K562 (cell line): Measurements from ENCODE around the gene COP1. TPM values are rescaled to one million over a fixed set of nuclear protein-coding genes. Genes with fewer than 3 reads are reported as not detected.

Source experiments
- ARID1B ChIP-seq: fragments of 450-650 bp; IDR thresholded peaks from 2 replicates; pipeline ENCODE4 v1.6.1; 2016; ENCODE audit warnings: antibody characterized with exemption, mild to moderate bottlenecking, inconsistent platforms
- CBX2 ChIP-seq: fragments of 200-600 bp; sonication (generic); IDR thresholded peaks from one replicate; pipeline ENCODE4 v1.6.1; 2012; ENCODE audit warnings: mild to moderate bottlenecking, low read length, inconsistent platforms; ENCODE audit not compliant: insufficient read depth, poor library complexity, severe bottlenecking
- ELF2 ChIP-seq: fragments of 250-450 bp; sonication (Bioruptor Pico); IDR thresholded peaks from 2 replicates; pipeline ENCODE4 v1.5.0; 2021; ENCODE audit warnings: mild to moderate bottlenecking
- IFI16 ChIP-seq: fragments of 250-450 bp; sonication (Bioruptor Pico); IDR thresholded peaks from 2 replicates; pipeline ENCODE4 v2.1.2; 2022; ENCODE audit warnings: mild to moderate bottlenecking, inconsistent platforms
- KAT7 ChIP-seq: sonication (generic); formaldehyde crosslinking; IDR thresholded peaks from 2 replicates; pipeline ENCODE4 v1.8.0; 2022; ENCODE audit warnings: missing genetic modification reagents, mild to moderate bottlenecking, borderline replicate concordance
- KLF13 ChIP-seq: fragments of 450-650 bp; IDR thresholded peaks from 2 replicates; pipeline ENCODE4 v1.6.1; 2016; ENCODE audit warnings: missing genetic modification characterization, low read depth, mild to moderate bottlenecking, missing compliant biosample characterization, moderate library complexity, borderline replicate concordance
- SAP30 ChIP-seq: fragments of 200-600 bp; sonication (generic); IDR thresholded peaks from 2 replicates; pipeline ENCODE4 v1.6.1; 2012; ENCODE audit warnings: borderline replicate concordance, low read depth, mild to moderate bottlenecking, moderate library complexity, low read length, control low read depth, inconsistent platforms; ENCODE audit not compliant: insufficient read depth, poor library complexity, severe bottlenecking
- SIN3B ChIP-seq: fragments of 450-650 bp; IDR thresholded peaks from 2 replicates; pipeline ENCODE4 v1.6.1; 2017; ENCODE audit warnings: low read depth, mild to moderate bottlenecking, moderate library complexity
- TEAD2 ChIP-seq: fragments of 450-650 bp; IDR thresholded peaks from 2 replicates; pipeline ENCODE4 v1.6.1; 2016; ENCODE audit warnings: missing genetic modification characterization, control low read depth, missing compliant biosample characterization
- TFAM ChIP-seq: fragments of 250-450 bp; sonication (Bioruptor Pico); conservative IDR thresholded peaks from 2 replicates; pipeline ENCODE4 v1.5.0; 2021; ENCODE audit warnings: mild to moderate bottlenecking, moderate library complexity
- U2AF1 ChIP-seq: fragments of 200-400 bp; formaldehyde crosslinking; optimal IDR thresholded peaks from 2 replicates; pipeline ENCODE3; 2017; ENCODE audit warnings: mild to moderate bottlenecking, low read depth, low read length, moderate library complexity
- ZBTB7A ChIP-seq: IDR thresholded peaks from 2 replicates; pipeline ENCODE4 v1.6.1; 2011; ENCODE audit warnings: low read depth, mild to moderate bottlenecking, low read length, moderate library complexity, borderline replicate concordance; ENCODE audit not compliant: control insufficient read depth
- ZNF23 ChIP-seq: fragments of 250-450 bp; sonication (Bioruptor Pico); IDR thresholded peaks from 2 replicates; pipeline ENCODE4 v1.4.0; 2020; ENCODE audit warnings: mild to moderate bottlenecking
- ZNF239 ChIP-seq: fragments of 250-450 bp; sonication (Bioruptor Pico); IDR thresholded peaks from 2 replicates; pipeline ENCODE4 v1.4.0; 2020; ENCODE audit warnings: mild to moderate bottlenecking
- ZNF408 ChIP-seq: fragments of 250-450 bp; sonication (Bioruptor Pico); IDR thresholded peaks from 2 replicates; pipeline ENCODE4 v1.4.0; 2020; ENCODE audit warnings: low read depth, mild to moderate bottlenecking, moderate library complexity
- ZNF780A ChIP-seq: fragments of 250-450 bp; sonication (Bioruptor Pico); IDR thresholded peaks from 2 replicates; pipeline ENCODE4 v1.5.0; 2021; ENCODE audit warnings: mild to moderate bottlenecking
- polyA plus RNA-seq, 8 experiments: library from polyadenylated mRNA; depleted of rRNA in 4 of 8; stranded (reverse) in 5 of 8; unstranded in 3 of 8; fragments of >200 nt; fragmentation: Nextera tagmentation in 2 of 8; fragmentation: Illumina TruSeq in 1 of 8; extraction: Ambion mirVana in 2 of 8; extraction: Trizol in 1 of 8; gene quantifications; 2 replicates each; pipeline versions ENCODE4 v1.2.1 to v1.2.3, GENCODE V29; 2011 to 2014; ENCODE audit warnings: inconsistent platforms in 1 of 8, missing spikeins in 1 of 8
- total RNA-seq, 7 experiments: library from RNA; depleted of rRNA in 6 of 7; stranded (reverse); fragments of >200 nt in 6 of 7; fragmentation: Illumina TruSeq in 2 of 7; extraction: Trizol in 2 of 7; gene quantifications; 2 replicates each; pipeline versions ENCODE4 v1.2.1 to v1.2.3, GENCODE V29; 2011 to 2021; ENCODE audit warnings: low replicate concordance in 1 of 7
- TF ChIP-seq, protein P1 (sequence below): fragments of 250-450 bp; sonication (Bioruptor Pico); IDR thresholded peaks from 2 replicates; pipeline ENCODE4 v1.5.0; 2020; ENCODE audit warnings: mild to moderate bottlenecking
- TF ChIP-seq, protein P2 (sequence below): fragments of 450-650 bp; IDR thresholded peaks from 2 replicates; pipeline ENCODE4 v1.6.1; 2016; ENCODE audit warnings: missing biosample characterization, missing genetic modification characterization
- TF ChIP-seq, protein P3 (sequence below): fragments of 250-450 bp; sonication (Bioruptor Pico); IDR thresholded peaks from 2 replicates; pipeline ENCODE4 v1.5.0; 2021
- TF ChIP-seq, protein P4 (sequence below), 3 experiments: fragments of 200-800 bp in 1 of 3; fragments of 250-450 bp in 1 of 3; fragments of 450-650 bp in 1 of 3; sonication (Bioruptor Pico) in 1 of 3; sonication (Bioruptor generic) in 1 of 3; formaldehyde crosslinking in 1 of 3; IDR thresholded peaks; 2 replicates each; pipeline versions ENCODE4 v1.6.1 to v1.8.0; 2016 to 2022; ENCODE audit warnings: mild to moderate bottlenecking in 2 of 3, missing genetic modification characterization in 2 of 3, missing compliant biosample characterization in 1 of 3, moderate library complexity in 1 of 3

The COP1 gene
- total and polyA plus RNA-seq, 9 of the 15 experiments (the other 6 are each of a cell fraction or from before 2014, with no cell fraction given): 25.8 to 77.7 (median 58.6) TPM

DNA sequence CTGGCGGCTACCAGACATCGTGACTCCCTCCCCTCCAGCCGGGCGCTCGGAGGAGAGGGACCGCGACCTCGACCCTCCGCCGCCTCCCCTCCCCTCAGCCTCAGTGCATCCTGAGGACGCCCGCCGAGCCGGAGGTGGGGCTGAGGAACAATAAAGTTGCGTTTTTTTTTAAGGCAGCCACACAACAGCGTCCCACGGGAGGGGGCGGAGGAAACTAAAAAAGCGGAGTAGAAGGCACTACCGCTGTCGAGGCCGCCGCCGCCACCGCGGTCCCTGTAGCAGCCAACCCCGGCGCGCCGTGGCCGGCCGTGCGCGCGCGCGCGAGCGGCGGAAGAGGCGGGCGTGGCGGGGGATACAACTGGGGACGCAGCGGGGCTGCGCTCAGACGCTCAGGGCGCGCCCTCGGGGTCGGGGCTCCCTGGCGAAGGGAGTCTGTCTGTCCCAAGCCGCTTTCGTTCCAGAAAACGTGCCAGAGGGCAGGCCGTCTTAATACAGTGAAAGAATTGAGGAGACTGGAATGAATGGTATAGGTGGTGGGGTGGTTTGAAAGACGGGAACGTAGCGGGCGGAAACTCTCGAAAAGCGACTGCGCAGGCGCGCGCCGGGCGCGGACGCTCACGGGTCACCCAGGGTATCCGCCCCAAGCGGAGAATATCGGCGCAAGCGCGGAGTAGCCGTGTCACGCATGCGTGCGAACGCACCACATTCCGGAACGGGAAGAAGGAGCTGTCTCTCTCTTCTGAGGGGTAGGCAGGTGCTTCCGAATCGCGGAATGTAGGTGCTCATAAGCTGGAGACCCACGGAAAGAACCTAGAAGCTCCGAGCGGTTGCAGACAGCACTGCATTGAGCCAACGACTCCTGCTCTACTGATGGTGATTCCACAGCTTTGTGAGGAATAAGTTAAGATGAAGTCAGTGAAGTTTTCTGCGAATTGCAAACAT is at the start of gene COP1 (continued):
- TF ChIP-seq, protein P1, sequence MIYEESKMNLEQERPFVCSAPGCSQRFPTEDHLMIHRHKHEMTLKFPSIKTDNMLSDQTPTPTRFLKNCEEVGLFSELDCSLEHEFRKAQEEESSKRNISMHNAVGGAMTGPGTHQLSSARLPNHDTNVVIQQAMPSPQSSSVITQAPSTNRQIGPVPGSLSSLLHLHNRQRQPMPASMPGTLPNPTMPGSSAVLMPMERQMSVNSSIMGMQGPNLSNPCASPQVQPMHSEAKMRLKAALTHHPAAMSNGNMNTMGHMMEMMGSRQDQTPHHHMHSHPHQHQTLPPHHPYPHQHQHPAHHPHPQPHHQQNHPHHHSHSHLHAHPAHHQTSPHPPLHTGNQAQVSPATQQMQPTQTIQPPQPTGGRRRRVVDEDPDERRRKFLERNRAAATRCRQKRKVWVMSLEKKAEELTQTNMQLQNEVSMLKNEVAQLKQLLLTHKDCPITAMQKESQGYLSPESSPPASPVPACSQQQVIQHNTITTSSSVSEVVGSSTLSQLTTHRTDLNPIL (CRISPR knock-in tag): no peak
- TF ChIP-seq KLF13 (tag) (peak; percentile 76; the same call in 1 of the 2 replicates), SAP30 (peak; percentile 95), TFAM (CRISPR knock-in tag) (no peak), TEAD2 (peak; percentile 12; the same call in 1 of the 2 replicates), SIN3B (peak; percentile 69), ZBTB7A (peak; percentile 41; the same call in 1 of the 2 replicates), ZNF23 (CRISPR knock-in tag) (no peak), ZNF239 (CRISPR knock-in tag) (no peak; the same call in 1 of the 2 replicates), U2AF1 (no peak), KAT7 (CRISPR knock-in tag) (no peak), ARID1B (no peak; the same call in 1 of the 2 replicates), ELF2 (no peak), ZNF408 (CRISPR knock-in tag) (no peak), IFI16 (CRISPR knock-in tag) (no peak), CBX2 (no peak), ZNF780A (CRISPR knock-in tag) (no peak)
- TF ChIP-seq, protein P2, sequence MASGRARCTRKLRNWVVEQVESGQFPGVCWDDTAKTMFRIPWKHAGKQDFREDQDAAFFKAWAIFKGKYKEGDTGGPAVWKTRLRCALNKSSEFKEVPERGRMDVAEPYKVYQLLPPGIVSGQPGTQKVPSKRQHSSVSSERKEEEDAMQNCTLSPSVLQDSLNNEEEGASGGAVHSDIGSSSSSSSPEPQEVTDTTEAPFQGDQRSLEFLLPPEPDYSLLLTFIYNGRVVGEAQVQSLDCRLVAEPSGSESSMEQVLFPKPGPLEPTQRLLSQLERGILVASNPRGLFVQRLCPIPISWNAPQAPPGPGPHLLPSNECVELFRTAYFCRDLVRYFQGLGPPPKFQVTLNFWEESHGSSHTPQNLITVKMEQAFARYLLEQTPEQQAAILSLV (tag): no peak
- TF ChIP-seq, protein P3, sequence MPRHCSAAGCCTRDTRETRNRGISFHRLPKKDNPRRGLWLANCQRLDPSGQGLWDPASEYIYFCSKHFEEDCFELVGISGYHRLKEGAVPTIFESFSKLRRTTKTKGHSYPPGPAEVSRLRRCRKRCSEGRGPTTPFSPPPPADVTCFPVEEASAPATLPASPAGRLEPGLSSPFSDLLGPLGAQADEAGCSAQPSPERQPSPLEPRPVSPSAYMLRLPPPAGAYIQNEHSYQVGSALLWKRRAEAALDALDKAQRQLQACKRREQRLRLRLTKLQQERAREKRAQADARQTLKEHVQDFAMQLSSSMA: no peak
- TF ChIP-seq, protein P4, sequence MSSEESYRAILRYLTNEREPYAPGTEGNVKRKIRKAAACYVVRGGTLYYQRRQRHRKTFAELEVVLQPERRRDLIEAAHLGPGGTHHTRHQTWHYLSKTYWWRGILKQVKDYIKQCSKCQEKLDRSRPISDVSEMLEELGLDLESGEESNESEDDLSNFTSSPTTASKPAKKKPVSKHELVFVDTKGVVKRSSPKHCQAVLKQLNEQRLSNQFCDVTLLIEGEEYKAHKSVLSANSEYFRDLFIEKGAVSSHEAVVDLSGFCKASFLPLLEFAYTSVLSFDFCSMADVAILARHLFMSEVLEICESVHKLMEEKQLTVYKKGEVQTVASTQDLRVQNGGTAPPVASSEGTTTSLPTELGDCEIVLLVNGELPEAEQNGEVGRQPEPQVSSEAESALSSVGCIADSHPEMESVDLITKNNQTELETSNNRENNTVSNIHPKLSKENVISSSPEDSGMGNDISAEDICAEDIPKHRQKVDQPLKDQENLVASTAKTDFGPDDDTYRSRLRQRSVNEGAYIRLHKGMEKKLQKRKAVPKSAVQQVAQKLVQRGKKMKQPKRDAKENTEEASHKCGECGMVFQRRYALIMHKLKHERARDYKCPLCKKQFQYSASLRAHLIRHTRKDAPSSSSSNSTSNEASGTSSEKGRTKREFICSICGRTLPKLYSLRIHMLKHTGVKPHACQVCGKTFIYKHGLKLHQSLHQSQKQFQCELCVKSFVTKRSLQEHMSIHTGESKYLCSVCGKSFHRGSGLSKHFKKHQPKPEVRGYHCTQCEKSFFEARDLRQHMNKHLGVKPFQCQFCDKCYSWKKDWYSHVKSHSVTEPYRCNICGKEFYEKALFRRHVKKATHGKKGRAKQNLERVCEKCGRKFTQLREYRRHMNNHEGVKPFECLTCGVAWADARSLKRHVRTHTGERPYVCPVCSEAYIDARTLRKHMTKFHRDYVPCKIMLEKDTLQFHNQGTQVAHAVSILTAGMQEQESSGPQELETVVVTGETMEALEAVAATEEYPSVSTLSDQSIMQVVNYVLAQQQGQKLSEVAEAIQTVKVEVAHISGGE (CRISPR knock-in tag; IDR thresholded peaks at IDR 0.05): peak in 1 of 3 experiments; percentile 84; a peak in 2 of 6 replicates
